Ovary (tissue), 3 donors: Measurements from ENCODE around the gene ADAMTSL4.

Source experiments
- CTCF ChIP-seq, 3 donors: fragments of 450-650 bp in 2 of 3; fragments of 200-600 bp in 1 of 3; IDR thresholded peaks; one replicate each; pipeline versions ENCODE4 v1.5.1 to v1.8.0; 2016 to 2022; ENCODE audit warnings: antibody characterized with exemption in 3 of 3, mild to moderate bottlenecking in 1 of 3
- EP300 ChIP-seq: sonication (generic); formaldehyde crosslinking; IDR thresholded peaks from one replicate; pipeline ENCODE4 v1.6.1; 2017; ENCODE audit warnings: antibody characterized with exemption
- POLR2A ChIP-seq: fragments of 450-650 bp; IDR thresholded peaks from one replicate; pipeline ENCODE4 v1.6.1; 2017; ENCODE audit warnings: antibody characterized with exemption, mild to moderate bottlenecking, moderate library complexity
- donor health status: DM: no; HTN: no; CAD: no.

GRCh38 chr1:150553392-150554085, 4.3 kb downstream of the ADAMTSL4 start:
- no peak for TF ChIP-seq EP300
- TF ChIP-seq CTCF (IDR thresholded peaks at IDR 0.05), result no peak
- no peak for TF ChIP-seq POLR2A
